Measurements from ENCODE around the gene FUT7. TPM values are rescaled to one million over a fixed set of nuclear protein-coding genes. Genes with fewer than 3 reads are reported as not detected.

Gene FUT7
- total and polyA plus RNA-seq, 2 of the 13 experiments (the other 11 are each of a cell fraction or from before 2014, with no cell fraction given) = 0.05 TPM; not detected in 1

DNA sequence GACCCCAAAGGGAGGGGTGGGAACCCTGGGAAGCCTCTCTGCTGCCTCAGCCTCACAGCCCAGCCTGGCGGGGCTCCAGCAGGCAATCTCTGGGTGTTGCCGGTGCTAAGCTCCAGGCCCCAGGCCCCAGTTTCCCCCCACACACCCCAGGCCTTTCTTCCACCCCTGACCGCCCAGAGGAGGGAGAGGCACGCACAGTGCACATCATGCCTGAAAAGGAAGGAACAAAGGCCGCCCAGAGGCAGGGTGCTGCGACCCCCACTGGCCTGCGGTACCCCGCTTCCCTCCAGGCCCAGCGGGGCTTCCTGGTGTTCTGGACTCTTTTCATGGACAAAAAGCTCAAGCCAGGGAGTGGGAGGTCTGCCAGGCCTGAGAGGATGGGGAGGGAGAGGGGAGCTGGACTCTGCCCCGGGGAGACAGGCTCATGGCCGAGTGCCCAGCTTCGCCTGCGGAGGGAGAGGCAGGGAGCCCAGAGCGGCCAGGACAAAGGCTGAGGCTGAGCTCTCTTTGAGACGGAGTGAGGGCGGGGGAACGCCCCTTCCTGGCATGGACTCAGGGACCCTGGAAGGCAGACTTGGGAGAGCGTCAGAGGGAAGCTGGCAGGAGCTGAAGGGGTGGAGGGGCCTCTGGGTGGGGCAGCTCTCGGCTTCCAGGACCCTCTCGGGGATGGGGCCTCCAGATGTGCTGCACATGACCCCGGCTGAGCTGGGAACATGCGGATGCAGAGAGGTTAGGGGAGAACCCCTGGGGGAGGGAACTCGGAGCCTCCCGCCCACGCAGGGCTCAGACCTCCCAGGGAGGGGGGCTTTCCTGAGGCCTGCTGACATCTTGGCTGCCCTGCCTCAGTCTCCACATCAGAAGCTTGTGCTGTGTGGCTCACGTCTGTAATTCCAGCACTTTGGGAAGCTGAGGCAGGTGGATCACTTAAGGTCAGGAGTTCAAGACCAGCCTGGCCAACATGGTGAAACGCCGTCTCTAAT, 23.8 kb upstream of the FUT7 start (continued):
- TF ChIP-seq, protein P1, sequence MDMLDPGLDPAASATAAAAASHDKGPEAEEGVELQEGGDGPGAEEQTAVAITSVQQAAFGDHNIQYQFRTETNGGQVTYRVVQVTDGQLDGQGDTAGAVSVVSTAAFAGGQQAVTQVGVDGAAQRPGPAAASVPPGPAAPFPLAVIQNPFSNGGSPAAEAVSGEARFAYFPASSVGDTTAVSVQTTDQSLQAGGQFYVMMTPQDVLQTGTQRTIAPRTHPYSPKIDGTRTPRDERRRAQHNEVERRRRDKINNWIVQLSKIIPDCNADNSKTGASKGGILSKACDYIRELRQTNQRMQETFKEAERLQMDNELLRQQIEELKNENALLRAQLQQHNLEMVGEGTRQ (IDR thresholded peaks at IDR 0.05; ENCODE audit: low read depth, low read length) = no peak
- TF ChIP-seq, protein P1 (CRISPR knock-in tag; IDR thresholded peaks at IDR 0.05; ENCODE audit: borderline replicate concordance) = no peak; the same call in 1 of the 2 replicates
- TF ChIP-seq SP1 (IDR thresholded peaks at IDR 0.05) = no peak
- TF ChIP-seq SP1 (CRISPR knock-in tag; IDR thresholded peaks at IDR 0.05) = peak; percentile 58
- peak; percentile 53 for TF ChIP-seq RBM39 (IDR thresholded peaks at IDR 0.05; ENCODE audit: low read depth, low read length, poor library complexity, severe bottlenecking)
- no peak; the same call in 1 of the 2 replicates for TF ChIP-seq BRD4 (CRISPR knock-in tag; IDR thresholded peaks at IDR 0.05)
- no peak for TF ChIP-seq ZNF24 (IDR thresholded peaks at IDR 0.05)
- no peak for TF ChIP-seq ZNF550 (CRISPR knock-in tag; IDR thresholded peaks at IDR 0.05; ENCODE audit: borderline replicate concordance)
- TF ChIP-seq, protein P2, sequence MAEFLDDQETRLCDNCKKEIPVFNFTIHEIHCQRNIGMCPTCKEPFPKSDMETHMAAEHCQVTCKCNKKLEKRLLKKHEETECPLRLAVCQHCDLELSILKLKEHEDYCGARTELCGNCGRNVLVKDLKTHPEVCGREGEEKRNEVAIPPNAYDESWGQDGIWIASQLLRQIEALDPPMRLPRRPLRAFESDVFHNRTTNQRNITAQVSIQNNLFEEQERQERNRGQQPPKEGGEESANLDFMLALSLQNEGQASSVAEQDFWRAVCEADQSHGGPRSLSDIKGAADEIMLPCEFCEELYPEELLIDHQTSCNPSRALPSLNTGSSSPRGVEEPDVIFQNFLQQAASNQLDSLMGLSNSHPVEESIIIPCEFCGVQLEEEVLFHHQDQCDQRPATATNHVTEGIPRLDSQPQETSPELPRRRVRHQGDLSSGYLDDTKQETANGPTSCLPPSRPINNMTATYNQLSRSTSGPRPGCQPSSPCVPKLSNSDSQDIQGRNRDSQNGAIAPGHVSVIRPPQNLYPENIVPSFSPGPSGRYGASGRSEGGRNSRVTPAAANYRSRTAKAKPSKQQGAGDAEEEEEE (CRISPR knock-in tag; IDR thresholded peaks at IDR 0.05; ENCODE audit: borderline replicate concordance) = no peak
- no peak; the same call in 1 of the 2 replicates for TF ChIP-seq ZNF567 (CRISPR knock-in tag; IDR thresholded peaks at IDR 0.05; ENCODE audit: borderline replicate concordance)
- TF ChIP-seq ZNF367 (CRISPR knock-in tag; IDR thresholded peaks at IDR 0.05; ENCODE audit: borderline replicate concordance) = no peak; the same call in 1 of the 2 replicates
- TF ChIP-seq ATF7 (IDR thresholded peaks at IDR 0.05) = no peak
- no peak for TF ChIP-seq ATF7 (CRISPR knock-in tag; IDR thresholded peaks at IDR 0.05)
- TF ChIP-seq, protein P3, sequence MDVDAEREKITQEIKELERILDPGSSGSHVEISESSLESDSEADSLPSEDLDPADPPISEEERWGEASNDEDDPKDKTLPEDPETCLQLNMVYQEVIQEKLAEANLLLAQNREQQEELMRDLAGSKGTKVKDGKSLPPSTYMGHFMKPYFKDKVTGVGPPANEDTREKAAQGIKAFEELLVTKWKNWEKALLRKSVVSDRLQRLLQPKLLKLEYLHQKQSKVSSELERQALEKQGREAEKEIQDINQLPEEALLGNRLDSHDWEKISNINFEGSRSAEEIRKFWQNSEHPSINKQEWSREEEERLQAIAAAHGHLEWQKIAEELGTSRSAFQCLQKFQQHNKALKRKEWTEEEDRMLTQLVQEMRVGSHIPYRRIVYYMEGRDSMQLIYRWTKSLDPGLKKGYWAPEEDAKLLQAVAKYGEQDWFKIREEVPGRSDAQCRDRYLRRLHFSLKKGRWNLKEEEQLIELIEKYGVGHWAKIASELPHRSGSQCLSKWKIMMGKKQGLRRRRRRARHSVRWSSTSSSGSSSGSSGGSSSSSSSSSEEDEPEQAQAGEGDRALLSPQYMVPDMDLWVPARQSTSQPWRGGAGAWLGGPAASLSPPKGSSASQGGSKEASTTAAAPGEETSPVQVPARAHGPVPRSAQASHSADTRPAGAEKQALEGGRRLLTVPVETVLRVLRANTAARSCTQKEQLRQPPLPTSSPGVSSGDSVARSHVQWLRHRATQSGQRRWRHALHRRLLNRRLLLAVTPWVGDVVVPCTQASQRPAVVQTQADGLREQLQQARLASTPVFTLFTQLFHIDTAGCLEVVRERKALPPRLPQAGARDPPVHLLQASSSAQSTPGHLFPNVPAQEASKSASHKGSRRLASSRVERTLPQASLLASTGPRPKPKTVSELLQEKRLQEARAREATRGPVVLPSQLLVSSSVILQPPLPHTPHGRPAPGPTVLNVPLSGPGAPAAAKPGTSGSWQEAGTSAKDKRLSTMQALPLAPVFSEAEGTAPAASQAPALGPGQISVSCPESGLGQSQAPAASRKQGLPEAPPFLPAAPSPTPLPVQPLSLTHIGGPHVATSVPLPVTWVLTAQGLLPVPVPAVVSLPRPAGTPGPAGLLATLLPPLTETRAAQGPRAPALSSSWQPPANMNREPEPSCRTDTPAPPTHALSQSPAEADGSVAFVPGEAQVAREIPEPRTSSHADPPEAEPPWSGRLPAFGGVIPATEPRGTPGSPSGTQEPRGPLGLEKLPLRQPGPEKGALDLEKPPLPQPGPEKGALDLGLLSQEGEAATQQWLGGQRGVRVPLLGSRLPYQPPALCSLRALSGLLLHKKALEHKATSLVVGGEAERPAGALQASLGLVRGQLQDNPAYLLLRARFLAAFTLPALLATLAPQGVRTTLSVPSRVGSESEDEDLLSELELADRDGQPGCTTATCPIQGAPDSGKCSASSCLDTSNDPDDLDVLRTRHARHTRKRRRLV (CRISPR knock-in tag; IDR thresholded peaks at IDR 0.05) = peak; percentile 85; the same call in 1 of the 2 replicates
- TF ChIP-seq ARID3A (IDR thresholded peaks at IDR 0.05; ENCODE audit: low read depth, low read length) = no peak
- no peak for TF ChIP-seq ZSCAN9 (CRISPR knock-in tag; IDR thresholded peaks at IDR 0.05; ENCODE audit: borderline replicate concordance)
- no peak for TF ChIP-seq ZBTB8A (CRISPR knock-in tag; IDR thresholded peaks at IDR 0.05; ENCODE audit: borderline replicate concordance, low read depth)
